GM12878 (cell line): ENCODE results near the gene ENTREP1. TPM values are rescaled to one million over a fixed set of nuclear protein-coding genes. Genes with fewer than 3 reads are reported as not detected.

Experiments
- ATAC-seq: fragments of 200-7000 bp; cut with Tn5 transposase; 3 replicates; pipeline ENCODE4 v1.9.1; 2020; ENCODE audit warnings: mild to moderate bottlenecking, moderate library complexity
- BruUV-seq: library from RNA; stranded (reverse); fragments of 400-500 nt; replicated peaks from 2 replicates; lab custom pipeline; 2021; lab: Mats Ljungman, UMichigan
- CTCF ChIA-PET: fragments of 300-600 bp; sonication (Branson Sonifier 250); formaldehyde crosslinking; extraction: SDS; loops from one replicate; lab custom pipeline; 2021; ENCODE audit warnings: inconsistent platforms; lab: Yijun Ruan, JAX
- POLR2A ChIA-PET: fragments of 350-600 bp; formaldehyde crosslinking; extraction: SDS; loops from one replicate; lab custom pipeline; 2021; ENCODE audit warnings: inconsistent platforms; lab: Charles Lee
- RAD21 ChIA-PET: fragments of 300-600 bp; sonication (Branson Sonifier 250); formaldehyde crosslinking; loops from one replicate; lab custom pipeline; 2023; ENCODE audit warnings: antibody characterized with exemption; ENCODE audit not compliant: unreplicated experiment; lab: Charles Lee
- SMC1A ChIA-PET: fragments of 300-600 bp; sonication (Branson Sonifier 250); formaldehyde crosslinking; loops from one replicate; lab custom pipeline; 2023; ENCODE audit not compliant: unreplicated experiment, uncharacterized antibody; lab: Charles Lee
- DNase-seq: peaks from one replicate; pipeline ENCODE4 v3.0.0-alpha.2; 2011; ENCODE audit warnings: low read depth, low spot score
- FAIRE-seq: peaks from 3 replicates; lab custom pipeline; 2011; peaks lifted over from hg19 to GRCh38; lab: Jason Lieb, UNC
- H2AFZ ChIP-seq: 2 replicates; pipeline ENCODE4 v1.6.0; 2011; ENCODE audit warnings: low read depth, low read length, control low read depth; ENCODE audit not compliant: control insufficient read depth
- H3K27ac ChIP-seq: 2 replicates; pipeline ENCODE4 v1.5.1; 2011; ENCODE audit warnings: control low read depth; ENCODE audit not compliant: control insufficient read depth, insufficient read depth
- H3K27me3 ChIP-seq, 2 experiments: replicated peaks in 1 of 2; 2 replicates each; pipeline versions ENCODE4 v1.6.0 to v1.6.1; 2011; ENCODE audit warnings: low read length in 1 of 2; ENCODE audit not compliant: control insufficient read depth in 2 of 2, insufficient read depth in 2 of 2
- H3K36me3 ChIP-seq, 2 experiments: 2 replicates each; pipeline ENCODE4 v1.5.1; 2011; ENCODE audit warnings: low read length in 1 of 2; ENCODE audit not compliant: control insufficient read depth in 2 of 2, insufficient read depth in 2 of 2
- H3K4me1 ChIP-seq: 2 replicates; pipeline ENCODE4 v1.6.1; 2011; ENCODE audit warnings: mild to moderate bottlenecking, low read length, moderate library complexity, mixed read lengths; ENCODE audit not compliant: control insufficient read depth, insufficient read depth
- H3K4me2 ChIP-seq: 2 replicates; pipeline ENCODE4 v1.6.0; 2011; ENCODE audit warnings: control low read depth; ENCODE audit not compliant: control insufficient read depth, insufficient read depth
- H3K4me3 ChIP-seq: fragments of 200-600 bp; sonication (generic); 2 replicates; pipeline ENCODE4 v1.5.1; 2016
- H3K79me2 ChIP-seq: 2 replicates; pipeline ENCODE4 v1.6.0; 2011; ENCODE audit warnings: low read length; ENCODE audit not compliant: control insufficient read depth, insufficient read depth
- H3K9ac ChIP-seq: 2 replicates; pipeline ENCODE4 v1.8.0; 2011; ENCODE audit warnings: low read length, control low read depth, mixed read lengths; ENCODE audit not compliant: control insufficient read depth, insufficient read depth
- H3K9me3 ChIP-seq: replicated peaks from 3 replicates; pipeline ENCODE4 v1.5.1; 2011; ENCODE audit warnings: mild to moderate bottlenecking, low read length; ENCODE audit not compliant: control insufficient read depth, insufficient read depth
- H4K20me1 ChIP-seq: 2 replicates; pipeline ENCODE4 v1.6.0; 2011; ENCODE audit not compliant: control insufficient read depth, insufficient read depth
- BCL3 ChIP-seq: IDR thresholded peaks from 2 replicates; pipeline ENCODE4 v1.6.1; 2011; ENCODE audit warnings: borderline replicate concordance, low read depth, mild to moderate bottlenecking, moderate library complexity, low read length; ENCODE audit not compliant: insufficient read depth, poor library complexity, severe bottlenecking
- BRCA1 ChIP-seq: IDR thresholded peaks from 2 replicates; pipeline ENCODE4 v1.6.1; 2011; ENCODE audit warnings: low read depth, low read length, improper control_type of control experiment
- CBX5 ChIP-seq: sonication (generic); IDR thresholded peaks from 2 replicates; pipeline ENCODE4 v1.6.1; 2016; ENCODE audit warnings: low read depth, moderate library complexity, mild to moderate bottlenecking, inconsistent platforms
- EGR1 ChIP-seq, 2 experiments: IDR thresholded peaks; 1 replicate in 1 of 2; 2 replicates in 1 of 2; pipeline ENCODE4 v1.6.1; 2011 to 2012; ENCODE audit warnings: low read depth in 2 of 2, low read length in 2 of 2, borderline replicate concordance in 1 of 2, mild to moderate bottlenecking in 1 of 2, moderate library complexity in 1 of 2
- HDAC6 ChIP-seq: fragments of 200-600 bp; sonication (generic); IDR thresholded peaks from one replicate; pipeline ENCODE4 v1.8.0; 2017; ENCODE audit warnings: antibody characterized with exemption; ENCODE audit not compliant: unreplicated experiment
- IRF4 ChIP-seq: IDR thresholded peaks from 2 replicates; pipeline ENCODE4 v1.6.1; 2011; ENCODE audit warnings: low read depth, low read length
- NBN ChIP-seq: fragments of 450-650 bp; IDR thresholded peaks from 2 replicates; pipeline ENCODE4 v1.6.1; 2016
- SREBF2 ChIP-seq: IDR thresholded peaks from 2 replicates; pipeline ENCODE4 v1.6.1; 2012; ENCODE audit warnings: mild to moderate bottlenecking, low read length
- STAT1 ChIP-seq: fragments of 450-650 bp; conservative IDR thresholded peaks from 2 replicates; pipeline ENCODE4 v1.6.1; 2014; ENCODE audit warnings: antibody characterized with exemption, mild to moderate bottlenecking
- TARDBP ChIP-seq: IDR thresholded peaks from 2 replicates; pipeline ENCODE4 v1.6.1; 2016; ENCODE audit warnings: borderline replicate concordance
- YY1 ChIP-seq: IDR thresholded peaks from 2 replicates; pipeline ENCODE4 v1.6.1; 2011; ENCODE audit warnings: low read depth, mild to moderate bottlenecking, low read length
- ZBED1 ChIP-seq: IDR thresholded peaks from 2 replicates; pipeline ENCODE4 v1.6.1; 2016; ENCODE audit warnings: borderline replicate concordance
- WGBS: methylation state at CpG from one replicate; pipeline ENCODE4 v1.1.6; 2016; ENCODE audit warnings: low lambda C conversion rate; ENCODE audit not compliant: insufficient replicate concordance, insufficient coverage; ENCODE audit errors: missing lambda C conversion rate; 5-methylcytosine and 5-hydroxymethylcytosine counted together
- in situ Hi-C: fragments of 300-500 bp; cut with MboI; formaldehyde crosslinking; loops from 9 replicates; pipeline ENCODE4 v1.14.3; 2018; ENCODE audit warnings: mixed read lengths
- intact Hi-C: fragments of 100-400 bp; cut with micrococcal nuclease; formaldehyde crosslinking; loops from one replicate; pipeline ENCODE4 v1.14.2; 2022; ENCODE audit not compliant: unreplicated experiment
- polyA plus RNA-seq, 11 experiments: library from polyadenylated mRNA; depleted of rRNA in 4 of 11; unstranded in 6 of 11; stranded (reverse) in 5 of 11; fragments of >200 nt; fragmentation: Nextera tagmentation in 4 of 11; fragmentation: Illumina TruSeq in 1 of 11; extraction: Ambion mirVana in 4 of 11; extraction: Trizol in 1 of 11; gene quantifications; 1 replicate in 1 of 11; 2 replicates in 10 of 11; pipeline versions ENCODE4 v1.2.1 to v1.2.3, GENCODE V29; 2011 to 2016; ENCODE audit warnings: inconsistent platforms in 2 of 11, missing spikeins in 2 of 11, low read depth in 1 of 11
- total RNA-seq, 4 experiments: library from RNA; depleted of rRNA in 3 of 4; stranded (reverse); fragments of >200 nt in 3 of 4; fragmentation: Illumina TruSeq in 1 of 4; extraction: Trizol in 1 of 4; gene quantifications; 2 replicates each; pipeline versions ENCODE4 v1.2.1 to v1.2.3, GENCODE V29; 2013 to 2021

Gene ENTREP1
- total and polyA plus RNA-seq, 10 of the 15 experiments (the other 5 are each of a cell fraction or from before 2014, with no cell fraction given) = not detected

DNA sequence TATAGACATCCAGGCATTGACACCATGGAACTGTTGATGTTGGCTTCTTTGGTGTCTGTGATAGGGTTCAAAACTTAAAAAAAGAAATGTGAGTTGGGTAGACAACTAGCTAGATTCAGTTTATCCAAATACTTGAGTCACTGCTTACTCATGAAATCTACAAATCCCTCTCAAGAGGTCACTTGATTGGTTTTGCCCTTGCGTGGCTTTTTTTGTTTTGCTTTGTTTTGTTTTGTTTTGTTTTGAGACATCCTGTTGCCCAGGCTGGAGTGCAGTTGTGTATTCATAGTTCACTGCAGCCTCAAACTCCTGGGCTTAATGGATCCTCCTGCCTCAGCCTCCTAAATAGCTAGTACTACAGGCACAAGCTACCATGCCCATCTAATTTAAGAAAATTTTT is 10.5 kb upstream of the ENTREP1 start:
- Histone ChIP-seq H3K36me3 (no peaks in the 10 kb centered on the region), H3K4me1 (no peaks in the 10 kb centered on the region)
- TF ChIP-seq CBX5 (no peak), BRCA1 (no peak), TARDBP (no peak)
- TF ChIP-seq, all 136 proteins: peak for 0
- ATAC-seq = no peak
- BruUV-seq = no TSS peak
- DNase-seq = no peak
- no peak overlapping the region for H3K4me3 ChIP-seq
- in situ Hi-C loops (no loop called here), intact Hi-C loops (no loop called here)
- no peaks in the 10 kb centered on the region for H3K79me2 ChIP-seq
- no peaks in the 10 kb centered on the region for H3K27me3 ChIP-seq
- H3K27ac ChIP-seq = no peak overlapping the region
- ChIA-PET RAD21 (no interaction called here), POLR2A (no interaction called here), SMC1A (no interaction called here), CTCF (no interaction called here)
- H4K20me1 ChIP-seq = no peaks in the 10 kb centered on the region
- H3K9me3 ChIP-seq = no peaks in the 10 kb centered on the region; the same call in 2 of the 3 replicates
- FAIRE-seq = no peak
- no peak overlapping the region for H3K4me2 ChIP-seq
- WGBS = 37% methylated on average over 1 of the region's 1 CpG
- H3K9ac ChIP-seq = no peak overlapping the region
- no peak overlapping the region for H2AFZ ChIP-seq

GRCh38 chr9:69317081-69317480 is 7.9 kb upstream of the ENTREP1 start:
- BruUV-seq = no TSS peak
- H3K9me3 ChIP-seq = no peaks in the 10 kb centered on the region; the same call in 2 of the 3 replicates
- no peaks in the 10 kb centered on the region for H3K36me3 ChIP-seq
- ATAC-seq = no peak
- no peak overlapping the region for H3K4me2 ChIP-seq
- H3K4me1 ChIP-seq = no peaks in the 10 kb centered on the region
- ChIA-PET RAD21 (no interaction called here), SMC1A (no interaction called here), POLR2A (no interaction called here), CTCF (interaction anchor here (0.7 kb wide), 1 partner anchor 122 kb away, joined by 3 read pairs; no protein-coding TSS in a partner anchor)
- no peaks in the 10 kb centered on the region for H4K20me1 ChIP-seq
- FAIRE-seq = no peak
- H3K9ac ChIP-seq = no peak overlapping the region
- no peak for TF ChIP-seq BCL3
- no peak for TF ChIP-seq IRF4
- no peak for TF ChIP-seq STAT1
- no peak for TF ChIP-seq ZBED1
- no peak for TF ChIP-seq EGR1 (IDR thresholded peaks at IDR 0.05; ENCODE audit: borderline replicate concordance in 1 of 2, low read depth in 2 of 2, low read length in 2 of 2)
- TF ChIP-seq YY1 = no peak
- no peak for TF ChIP-seq HDAC6
- no peak for TF ChIP-seq NBN
- TF ChIP-seq SREBF2 = no peak
- WGBS = 50% methylated on average over 2 of the region's 2 CpGs
- DNase-seq = no peak
- intact Hi-C loops = no loop called here
- in situ Hi-C loops = no loop called here
- no peaks in the 10 kb centered on the region; a peak in 2 of 4 replicates for H3K27me3 ChIP-seq
- H2AFZ ChIP-seq = no peak overlapping the region
- H3K4me3 ChIP-seq = no peak overlapping the region
- no peaks in the 10 kb centered on the region for H3K79me2 ChIP-seq
- H3K27ac ChIP-seq = no peak overlapping the region
